Erythroblast (primary cell): ENCODE measurements around the gene GFRA1.

ENCODE experiments used
- GATA1 ChIP-seq: IDR thresholded peaks from 2 replicates; pipeline ENCODE4 v1.6.1; 2011; ENCODE audit warnings: low read depth, mild to moderate bottlenecking, control low read depth, low read length, moderate library complexity
- POLR2A ChIP-seq: IDR thresholded peaks from 2 replicates; pipeline ENCODE4 v1.6.1; 2011; ENCODE audit warnings: mild to moderate bottlenecking, low read length

DNA sequence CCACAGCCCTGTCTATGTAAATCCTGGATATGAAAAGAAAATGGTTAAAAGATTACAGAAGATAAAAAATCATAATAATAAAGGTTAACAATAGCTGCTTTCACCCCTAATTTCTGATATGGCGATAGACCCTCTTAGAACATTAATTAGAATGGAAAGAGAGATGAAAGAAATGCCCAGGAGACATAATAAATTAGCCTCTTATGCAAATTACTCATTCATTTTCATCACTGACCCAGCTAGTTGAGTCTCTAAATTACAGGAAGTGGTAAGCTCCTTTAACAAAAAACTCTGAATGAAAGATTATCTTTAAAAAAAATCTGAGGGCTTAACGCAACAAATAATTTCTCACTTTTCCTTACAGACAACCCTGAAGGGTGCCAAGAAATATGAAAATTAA lies 12.4 kb downstream of the GFRA1 start:
- no peak for TF ChIP-seq POLR2A
- no peak for TF ChIP-seq GATA1
